Activated CD4-positive, alpha-beta T cell treated with anti-CD3 and anti-CD28 coated beads, Interleukin-2, amount 10 ng/mL, durations not matched to agents 7 days and 5 days (primary cell): Measurements from ENCODE around the gene RPL27A. TPM values are rescaled to one million over a fixed set of nuclear protein-coding genes. Genes with fewer than 3 reads are reported as not detected.
A peak's percentile ranks its signal among the peaks of the same experiment; 100 is the strongest.

Experiments
- CTCF ChIA-PET: fragments of 350-600 bp; sonication (Branson Sonifier 250); formaldehyde crosslinking; loops from one replicate; lab custom pipeline; 2021; ENCODE audit warnings: antibody characterized with exemption; lab: Charles Lee
- POLR2A ChIA-PET: fragments of 350-600 bp; sonication (Branson Sonifier 250); formaldehyde crosslinking; loops from one replicate; lab custom pipeline; 2021; ENCODE audit warnings: antibody characterized with exemption; lab: Charles Lee
- DNase-seq: peaks from one replicate; pipeline ENCODE4 v3.0.0-alpha.2; 2020
- H3K27ac Mint-ChIP-seq: one replicate; pipeline ENCODE4 v1.8.0; 2021; ENCODE audit warnings: mild to moderate bottlenecking, moderate library complexity, mixed read lengths
- H3K27me3 Mint-ChIP-seq: one replicate; pipeline ENCODE4 v1.8.0; 2021; ENCODE audit warnings: mixed read lengths
- H3K36me3 Mint-ChIP-seq: one replicate; pipeline ENCODE4 v1.8.0; 2021; ENCODE audit warnings: low read depth, mixed read lengths
- H3K4me1 Mint-ChIP-seq: one replicate; pipeline ENCODE4 v1.8.0; 2021; ENCODE audit warnings: mixed read lengths
- H3K4me3 Mint-ChIP-seq: one replicate; pipeline ENCODE4 v1.8.0; 2021; ENCODE audit warnings: mild to moderate bottlenecking, moderate library complexity, mixed read lengths
- H3K9me3 Mint-ChIP-seq: one replicate; pipeline ENCODE4 v1.8.0; 2021; ENCODE audit warnings: mixed read lengths
- total RNA-seq, 2 experiments: library from RNA; stranded (reverse); gene quantifications; one replicate each; pipeline ENCODE4 v1.2.3, GENCODE V29; 2021

The RPL27A gene
- total RNA-seq, 2 experiments from 2014 or later: 737 to 869 TPM

- H3K27ac Mint-ChIP-seq: peak overlapping the region; percentile 97
- peak overlapping the region; percentile 95 for H3K4me3 Mint-ChIP-seq
- no peaks in the 10 kb centered on the region for H3K9me3 Mint-ChIP-seq
- ChIA-PET POLR2A (interaction anchor here (0.6 kb wide), 1 partner anchor 983 kb away, joined by 3 read pairs; no protein-coding TSS in a partner anchor), CTCF (interaction anchor here (0.7 to 1.4 kb wide), 4 partner anchors 10 to 30 kb away, joined by 3 to 5 read pairs (median 4); no protein-coding TSS in a partner anchor)
- H3K4me1 Mint-ChIP-seq: peaks cover 50% of the 10 kb centered on the region
- peaks cover 63% of the 10 kb centered on the region for H3K36me3 Mint-ChIP-seq
- H3K27me3 Mint-ChIP-seq: no peaks in the 10 kb centered on the region
- no peak for DNase-seq
These were observed 722 bp upstream of the RPL27A start for GRCh38 chr11:8681837-8682302.

- peak; percentile 47 for DNase-seq
- Mint-ChIP-seq H3K4me1 (peaks cover 60% of the 10 kb centered on the region), H3K9me3 (no peaks in the 10 kb centered on the region), H3K36me3 (peaks cover 69% of the 10 kb centered on the region), H3K27me3 (no peaks in the 10 kb centered on the region), H3K4me3 (peak overlapping the region; percentile 95), H3K27ac (peak overlapping the region; percentile 97)
- ChIA-PET CTCF (interaction anchor here (0.9 to 1.1 kb wide), 2 partner anchors 10 to 24 kb away, joined by 3 to 7 read pairs; no protein-coding TSS in a partner anchor), POLR2A (interaction anchor here (0.6 kb wide), 1 partner anchor 37 kb away, joined by 3 read pairs; no protein-coding TSS in a partner anchor)
These were observed 669 bp downstream of the RPL27A start for GRCh38 chr11:8683115-8683807.

GRCh38 chr11:8684600-8685290 is 2.2 kb downstream of the RPL27A start:
- POLR2A ChIA-PET: no interaction called here
- no peak for DNase-seq
- H3K27ac Mint-ChIP-seq: peak overlapping the region; percentile 54
- no peaks in the 10 kb centered on the region for H3K9me3 Mint-ChIP-seq
- CTCF ChIA-PET: no interaction called here
- H3K36me3 Mint-ChIP-seq: peaks cover 80% of the 10 kb centered on the region
- H3K27me3 Mint-ChIP-seq: no peaks in the 10 kb centered on the region
- H3K4me3 Mint-ChIP-seq: peak overlapping the region; percentile 95
- peaks cover 73% of the 10 kb centered on the region for H3K4me1 Mint-ChIP-seq

GRCh38 chr11:8685306-8685705 is 2.7 kb downstream of the RPL27A start:
- H3K27me3 Mint-ChIP-seq: no peaks in the 10 kb centered on the region
- no peaks in the 10 kb centered on the region for H3K9me3 Mint-ChIP-seq
- H3K4me1 Mint-ChIP-seq: peaks cover 76% of the 10 kb centered on the region
- ChIA-PET CTCF (no interaction called here), POLR2A (no interaction called here)
- peak overlapping the region; percentile 95 for H3K4me3 Mint-ChIP-seq
- DNase-seq: no peak
- H3K27ac Mint-ChIP-seq: peak overlapping the region; percentile 54
- peaks cover 81% of the 10 kb centered on the region for H3K36me3 Mint-ChIP-seq

GRCh38 chr11:8685820-8686219 is 3.2 kb downstream of the RPL27A start:
- H3K27me3 Mint-ChIP-seq: no peaks in the 10 kb centered on the region
- DNase-seq: no peak
- H3K4me1 Mint-ChIP-seq: peaks cover 75% of the 10 kb centered on the region
- H3K4me3 Mint-ChIP-seq: no peak overlapping the region
- H3K27ac Mint-ChIP-seq: no peak overlapping the region
- ChIA-PET CTCF (no interaction called here), POLR2A (no interaction called here)
- H3K9me3 Mint-ChIP-seq: no peaks in the 10 kb centered on the region
- H3K36me3 Mint-ChIP-seq: peaks cover 76% of the 10 kb centered on the region

GRCh38 chr11:8686325-8686724 is 3.7 kb downstream of the RPL27A start:
- H3K27ac Mint-ChIP-seq: no peak overlapping the region
- DNase-seq: no peak
- H3K4me3 Mint-ChIP-seq: no peak overlapping the region
- H3K9me3 Mint-ChIP-seq: no peaks in the 10 kb centered on the region
- peaks cover 75% of the 10 kb centered on the region for H3K4me1 Mint-ChIP-seq
- no peaks in the 10 kb centered on the region for H3K27me3 Mint-ChIP-seq
- CTCF ChIA-PET: interaction anchor here (1.5 kb wide), 1 partner anchor 13 kb away, joined by 4 read pairs; no protein-coding TSS in a partner anchor
- POLR2A ChIA-PET: no interaction called here
- H3K36me3 Mint-ChIP-seq: peaks cover 78% of the 10 kb centered on the region

GRCh38 chr11:8688414-8689362 is 6.1 kb downstream of the RPL27A start:
- peak overlapping the region; percentile 95 for H3K27ac Mint-ChIP-seq
- POLR2A ChIA-PET: no interaction called here
- peaks cover 65% of the 10 kb centered on the region for H3K4me1 Mint-ChIP-seq

GRCh38 chr11:8689726-8690255 is 7.2 kb downstream of the RPL27A start:
- peak overlapping the region; percentile 95 for H3K27ac Mint-ChIP-seq
- no peak for DNase-seq
- H3K27me3 Mint-ChIP-seq: no peaks in the 10 kb centered on the region
- H3K4me3 Mint-ChIP-seq: peak overlapping the region; percentile 87
- peaks cover 65% of the 10 kb centered on the region for H3K36me3 Mint-ChIP-seq
- no peaks in the 10 kb centered on the region for H3K9me3 Mint-ChIP-seq
- peaks cover 56% of the 10 kb centered on the region for H3K4me1 Mint-ChIP-seq
- CTCF ChIA-PET: interaction anchor here (0.7 to 2.5 kb wide), 2 partner anchors 9 to 335 kb away, joined by 5 to 12 read pairs; no protein-coding TSS in a partner anchor
- POLR2A ChIA-PET: no interaction called here

More at GRCh38 chr11:8688414-8689362, 6.1 kb downstream of the RPL27A start:
- DNase-seq: peak; percentile 86
- H3K36me3 Mint-ChIP-seq: peaks cover 67% of the 10 kb centered on the region
- H3K9me3 Mint-ChIP-seq: no peaks in the 10 kb centered on the region
- H3K27me3 Mint-ChIP-seq: no peaks in the 10 kb centered on the region
- H3K4me3 Mint-ChIP-seq: peak overlapping the region; percentile 87
- CTCF ChIA-PET: interaction anchor here (1.2 to 2.5 kb wide), 2 partner anchors 9 to 10 kb away, joined by 3 to 12 read pairs; no protein-coding TSS in a partner anchor

GRCh38 chr11:8690374-8691342 is 8.1 kb downstream of the RPL27A start:
- peaks cover 58% of the 10 kb centered on the region for H3K36me3 Mint-ChIP-seq
- H3K4me3 Mint-ChIP-seq: peak overlapping the region; percentile 87
- POLR2A ChIA-PET: no interaction called here
- no peak overlapping the region for H3K27ac Mint-ChIP-seq
- no peaks in the 10 kb centered on the region for H3K9me3 Mint-ChIP-seq
- CTCF ChIA-PET: no interaction called here
- DNase-seq: no peak
- H3K27me3 Mint-ChIP-seq: no peaks in the 10 kb centered on the region
- peaks cover 47% of the 10 kb centered on the region for H3K4me1 Mint-ChIP-seq

GRCh38 chr11:8691601-8692000 is 9.0 kb downstream of the RPL27A start:
- H3K36me3 Mint-ChIP-seq: peaks cover 54% of the 10 kb centered on the region
- ChIA-PET CTCF (no interaction called here), POLR2A (no interaction called here)

GRCh38 chr11:8692417-8692816 is 9.8 kb downstream of the RPL27A start:
- ChIA-PET POLR2A (no interaction called here), CTCF (no interaction called here)
- DNase-seq: no peak
- Mint-ChIP-seq H3K27me3 (no peaks in the 10 kb centered on the region), H3K4me1 (peaks cover 34% of the 10 kb centered on the region), H3K9me3 (no peaks in the 10 kb centered on the region), H3K27ac (peak overlapping the region; percentile 25), H3K4me3 (no peak overlapping the region), H3K36me3 (peaks cover 47% of the 10 kb centered on the region)

More at GRCh38 chr11:8691601-8692000, 9.0 kb downstream of the RPL27A start:
- Mint-ChIP-seq H3K9me3 (no peaks in the 10 kb centered on the region), H3K4me1 (peaks cover 41% of the 10 kb centered on the region), H3K27me3 (no peaks in the 10 kb centered on the region), H3K4me3 (no peak overlapping the region), H3K27ac (no peak overlapping the region)
- DNase-seq: no peak
